Stimulated activated CD4-positive, alpha-beta T cell treated with anti-CD3 and anti-CD28 coated beads, Interleukin-1b, Interleukin-23, amount 100 ng/mL, for 48 hours (primary cell): ENCODE results near the gene TAGLN3.
A peak's percentile ranks its signal among the peaks of the same experiment; 100 is the strongest.

Experiments used
- DNase-seq: peaks from one replicate; pipeline ENCODE4 v3.0.0-alpha.2; 2020

TAGLN3 gene

DNA sequence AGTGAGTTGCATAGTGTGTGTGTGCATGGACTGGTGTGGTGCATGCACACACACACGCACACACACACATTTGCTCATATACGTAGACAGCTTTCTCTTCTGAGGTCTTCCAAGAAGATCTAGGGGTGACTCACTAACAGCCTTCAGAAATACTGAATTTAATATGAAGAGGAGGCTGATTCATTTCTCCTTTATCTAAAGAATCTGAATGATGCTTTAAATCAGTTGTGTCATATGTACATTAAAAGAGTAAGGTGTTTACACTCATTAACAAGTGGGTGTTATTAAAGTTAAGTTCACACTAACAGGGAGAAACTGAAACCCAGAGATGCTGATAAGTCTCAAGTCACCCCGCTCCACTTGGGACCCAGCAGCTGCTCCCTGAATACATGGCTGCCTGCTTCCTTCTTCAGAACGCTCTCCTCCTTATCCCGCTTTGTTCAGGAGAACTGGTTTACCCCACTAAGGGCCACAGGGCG lies 57.8 kb downstream of the TAGLN3 start:
- peak; percentile 19 for DNase-seq

DNA sequence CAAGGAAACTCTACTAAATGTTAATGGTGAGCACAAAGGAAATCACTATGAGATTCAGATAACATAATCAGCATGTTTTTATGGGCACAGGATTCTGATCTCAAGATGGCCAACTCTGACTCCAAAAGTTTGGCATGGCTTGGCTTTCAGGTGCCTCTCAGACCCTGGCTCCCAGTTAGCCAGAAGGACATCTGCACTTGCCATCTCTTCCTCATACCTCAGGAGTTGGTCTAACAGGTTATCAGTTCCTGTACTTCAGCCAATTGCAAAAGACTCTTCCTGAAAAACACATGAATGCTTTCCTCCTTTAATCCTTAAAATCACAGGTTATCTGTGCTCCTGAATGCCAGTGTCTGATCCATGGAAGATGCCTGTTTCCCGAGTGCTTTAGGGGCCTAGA lies 60.8 kb downstream of the TAGLN3 start:
- no peak for DNase-seq

DNA sequence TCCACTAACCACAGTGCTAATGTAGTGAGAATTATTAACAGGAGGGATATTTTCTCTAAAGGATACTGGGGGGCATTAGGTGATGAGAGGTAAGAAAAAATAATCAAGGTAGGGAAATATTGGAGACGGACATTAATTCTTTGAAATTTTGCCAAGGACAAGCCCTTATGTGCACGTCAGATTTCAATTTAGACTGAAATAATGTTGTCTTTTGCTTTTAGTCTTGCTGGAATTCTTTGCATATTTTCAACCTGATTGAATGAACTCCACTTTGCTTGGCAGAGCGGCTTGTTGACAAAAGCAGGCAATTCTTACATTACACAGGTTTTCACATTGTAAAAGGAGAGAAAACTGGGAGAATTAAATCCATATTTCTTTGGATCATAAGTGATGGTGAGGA lies 62.4 kb downstream of the TAGLN3 start:
- no peak for DNase-seq
